ENCODE results near the gene MST1.

Gene MST1

GRCh38 chr3:49673715-49674496 is 15.4 kb downstream of the MST1 start, which contains the start of gene APEH:
Gene APEH, plus strand, starts transcription at chr3:49674351. Its CDS starts 51 bp downstream, at chr3:49674402.
- no peak for DNase-seq

GRCh38 chr3:49673121-49673714 is 16.1 kb downstream of the MST1 start:
- no peak for DNase-seq

GRCh38 chr3:49671291-49672288 is 17.7 kb downstream of the MST1 start:
- DNase-seq, result no peak

- DNase-seq, result no peak
Observed at GRCh38 chr3:49670940-49671290, 18.4 kb downstream of the MST1 start.

GRCh38 chr3:49669352-49669751 is 19.9 kb downstream of the MST1 start:
- no peak for DNase-seq

GRCh38 chr3:49668861-49669260 is 20.4 kb downstream of the MST1 start:
- DNase-seq, result no peak

GRCh38 chr3:49668414-49668797 is 20.9 kb downstream of the MST1 start:
- DNase-seq, result no peak

GRCh38 chr3:49667701-49668413 is 21.4 kb downstream of the MST1 start:
- DNase-seq, result no peak

- DNase-seq, result no peak
Observed at GRCh38 chr3:49666592-49666991, 22.7 kb downstream of the MST1 start.

- DNase-seq, result no peak
Observed at GRCh38 chr3:49665822-49666519, 23.3 kb downstream of the MST1 start.

GRCh38 chr3:49664300-49664699 is 25.0 kb downstream of the MST1 start:
- DNase-seq, result no peak

- no peak for DNase-seq
Observed at GRCh38 chr3:49663831-49664230, 25.4 kb downstream of the MST1 start.

- no peak for DNase-seq
Observed at GRCh38 chr3:49662720-49663413, 26.4 kb downstream of the MST1 start.

- DNase-seq, result no peak
Observed at GRCh38 chr3:49662021-49662420, 27.3 kb downstream of the MST1 start.

GRCh38 chr3:49661281-49661680 is 28.0 kb downstream of the MST1 start:
- no peak for DNase-seq

- no peak for DNase-seq
Observed at GRCh38 chr3:49659756-49660155, 29.5 kb downstream of the MST1 start.

GRCh38 chr3:49658711-49659110 is 30.6 kb downstream of the MST1 start:
- no peak for DNase-seq

GRCh38 chr3:49657208-49657915 is 31.9 kb downstream of the MST1 start:
- no peak for DNase-seq

- DNase-seq, result peak in 1 of 2 experiments; percentile 4
Observed at GRCh38 chr3:49656541-49657112, 32.6 kb downstream of the MST1 start.

GRCh38 chr3:49655731-49656285 is 33.5 kb downstream of the MST1 start:
- DNase-seq, result no peak
